ENCODE measurements around the gene PRSS3.

DNA sequence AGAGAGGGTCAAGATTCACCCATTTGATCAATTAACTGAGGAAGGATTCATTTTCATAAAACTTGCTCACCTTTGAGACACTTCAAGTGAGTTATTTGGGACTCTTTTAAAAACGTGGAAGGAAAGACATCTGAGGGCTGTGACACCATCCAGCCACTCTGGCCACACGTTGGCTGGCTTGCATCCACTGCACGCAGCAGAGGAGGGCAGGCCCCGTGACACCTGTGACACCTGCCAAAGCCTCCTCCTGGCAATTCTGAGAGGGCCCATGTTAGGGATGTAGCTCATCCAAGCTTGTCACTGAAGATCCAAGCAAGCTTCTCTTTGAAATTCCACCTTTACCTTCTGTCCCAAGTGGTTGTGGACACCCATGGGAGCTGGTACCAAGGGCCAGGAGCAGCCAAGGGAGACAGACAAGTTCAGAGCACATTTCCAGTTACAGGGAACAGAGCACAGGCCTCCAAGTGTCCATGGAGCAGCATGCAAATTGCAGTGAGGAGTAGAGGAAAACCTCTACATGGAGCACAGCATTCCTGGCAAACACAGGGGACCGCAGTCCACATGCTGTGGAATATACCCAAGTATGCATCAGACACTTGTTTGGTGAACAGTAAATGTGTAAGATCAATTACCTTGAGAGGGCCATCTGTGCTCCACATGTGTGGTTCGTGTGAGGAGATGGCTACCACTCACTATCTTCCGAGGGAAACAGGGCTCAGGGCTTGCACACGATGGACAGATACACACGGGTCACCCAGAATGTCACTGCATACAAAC lies 4.8 kb downstream of the PRSS3 start:
- TF ChIP-seq, protein P1, sequence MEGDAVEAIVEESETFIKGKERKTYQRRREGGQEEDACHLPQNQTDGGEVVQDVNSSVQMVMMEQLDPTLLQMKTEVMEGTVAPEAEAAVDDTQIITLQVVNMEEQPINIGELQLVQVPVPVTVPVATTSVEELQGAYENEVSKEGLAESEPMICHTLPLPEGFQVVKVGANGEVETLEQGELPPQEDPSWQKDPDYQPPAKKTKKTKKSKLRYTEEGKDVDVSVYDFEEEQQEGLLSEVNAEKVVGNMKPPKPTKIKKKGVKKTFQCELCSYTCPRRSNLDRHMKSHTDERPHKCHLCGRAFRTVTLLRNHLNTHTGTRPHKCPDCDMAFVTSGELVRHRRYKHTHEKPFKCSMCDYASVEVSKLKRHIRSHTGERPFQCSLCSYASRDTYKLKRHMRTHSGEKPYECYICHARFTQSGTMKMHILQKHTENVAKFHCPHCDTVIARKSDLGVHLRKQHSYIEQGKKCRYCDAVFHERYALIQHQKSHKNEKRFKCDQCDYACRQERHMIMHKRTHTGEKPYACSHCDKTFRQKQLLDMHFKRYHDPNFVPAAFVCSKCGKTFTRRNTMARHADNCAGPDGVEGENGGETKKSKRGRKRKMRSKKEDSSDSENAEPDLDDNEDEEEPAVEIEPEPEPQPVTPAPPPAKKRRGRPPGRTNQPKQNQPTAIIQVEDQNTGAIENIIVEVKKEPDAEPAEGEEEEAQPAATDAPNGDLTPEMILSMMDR (IDR thresholded peaks at IDR 0.05 in 8 of 11, conservative IDR thresholded peaks at IDR 0.05 in 3 of 11), result no peak
- no peak for TF ChIP-seq POLR2AphosphoS5 (IDR thresholded peaks at IDR 0.05)
- no peak for TF ChIP-seq POLR2A (IDR thresholded peaks at IDR 0.05)
